Measurements from ENCODE around the gene NCR1. TPM values are rescaled to one million over a fixed set of nuclear protein-coding genes. Genes with fewer than 3 reads are reported as not detected.
"Not testable (repeated sequence)": the region's sequence is repeated elsewhere in the genome, so short reads cannot be mapped to it uniquely, and the experiment has no call there.

NCR1 gene, protein sequence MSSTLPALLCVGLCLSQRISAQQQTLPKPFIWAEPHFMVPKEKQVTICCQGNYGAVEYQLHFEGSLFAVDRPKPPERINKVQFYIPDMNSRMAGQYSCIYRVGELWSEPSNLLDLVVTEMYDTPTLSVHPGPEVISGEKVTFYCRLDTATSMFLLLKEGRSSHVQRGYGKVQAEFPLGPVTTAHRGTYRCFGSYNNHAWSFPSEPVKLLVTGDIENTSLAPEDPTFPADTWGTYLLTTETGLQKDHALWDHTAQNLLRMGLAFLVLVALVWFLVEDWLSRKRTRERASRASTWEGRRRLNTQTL
- total RNA-seq (ENCODE audit: low replicate concordance), result not detected in 2 replicates
- long read RNA-seq, result 0 reads

DNA sequence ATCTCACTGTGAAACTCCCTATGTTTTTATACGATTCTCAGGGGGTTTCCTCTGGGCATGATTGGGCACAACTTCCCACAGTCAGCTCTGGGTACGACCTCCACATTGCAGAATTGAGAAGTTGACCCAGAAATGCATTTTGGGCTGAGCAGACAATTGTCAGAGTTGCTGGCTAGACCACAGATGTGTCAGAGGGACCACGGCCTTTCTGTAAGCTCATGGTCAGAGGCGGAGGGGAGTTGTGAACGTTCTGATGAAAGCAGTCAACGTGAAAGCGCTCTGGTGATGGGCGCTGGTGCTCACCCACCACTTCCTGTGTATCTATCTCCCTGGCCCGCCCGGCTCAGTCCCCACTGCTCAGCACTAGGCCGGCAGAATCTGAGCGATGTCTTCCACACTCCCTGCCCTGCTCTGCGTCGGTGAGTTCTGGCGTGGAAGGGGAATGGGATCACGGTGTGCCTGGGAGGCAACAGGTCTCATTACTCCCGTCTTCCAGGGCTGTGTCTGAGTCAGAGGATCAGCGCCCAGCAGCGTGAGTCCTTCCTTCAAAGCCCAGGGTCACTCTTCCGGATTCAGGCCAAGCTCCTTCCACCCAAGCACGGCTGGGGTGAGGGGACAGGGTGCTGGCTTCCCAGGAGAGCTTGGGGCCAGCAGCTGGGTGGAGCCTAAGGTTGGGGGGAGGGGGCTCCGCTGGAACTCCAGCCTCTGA is at the start of gene NCR1:
TSS of gene NCR1 (plus strand) at position 346 of the 709 bp plus-strand sequence. CDS start at position 386, 40 bp downstream.
- H3K4me1 Mint-ChIP-seq (ENCODE audit: unreplicated experiment), result no peaks in the 10 kb centered on the region
- peaks cover 3% of the 10 kb centered on the region for H3K27me3 Mint-ChIP-seq
- H3K27ac Mint-ChIP-seq, result no peak within 1 kb of the TSS
- H3K4me3 Mint-ChIP-seq, result no peak within 1 kb of the TSS
- H3K9me3 Mint-ChIP-seq, result no peaks in the 10 kb centered on the region
- TF ChIP-seq, protein P1, sequence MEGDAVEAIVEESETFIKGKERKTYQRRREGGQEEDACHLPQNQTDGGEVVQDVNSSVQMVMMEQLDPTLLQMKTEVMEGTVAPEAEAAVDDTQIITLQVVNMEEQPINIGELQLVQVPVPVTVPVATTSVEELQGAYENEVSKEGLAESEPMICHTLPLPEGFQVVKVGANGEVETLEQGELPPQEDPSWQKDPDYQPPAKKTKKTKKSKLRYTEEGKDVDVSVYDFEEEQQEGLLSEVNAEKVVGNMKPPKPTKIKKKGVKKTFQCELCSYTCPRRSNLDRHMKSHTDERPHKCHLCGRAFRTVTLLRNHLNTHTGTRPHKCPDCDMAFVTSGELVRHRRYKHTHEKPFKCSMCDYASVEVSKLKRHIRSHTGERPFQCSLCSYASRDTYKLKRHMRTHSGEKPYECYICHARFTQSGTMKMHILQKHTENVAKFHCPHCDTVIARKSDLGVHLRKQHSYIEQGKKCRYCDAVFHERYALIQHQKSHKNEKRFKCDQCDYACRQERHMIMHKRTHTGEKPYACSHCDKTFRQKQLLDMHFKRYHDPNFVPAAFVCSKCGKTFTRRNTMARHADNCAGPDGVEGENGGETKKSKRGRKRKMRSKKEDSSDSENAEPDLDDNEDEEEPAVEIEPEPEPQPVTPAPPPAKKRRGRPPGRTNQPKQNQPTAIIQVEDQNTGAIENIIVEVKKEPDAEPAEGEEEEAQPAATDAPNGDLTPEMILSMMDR (conservative IDR thresholded peaks at IDR 0.05), result no peak
- H3K36me3 Mint-ChIP-seq, result no peaks in the 10 kb centered on the region
- DNase-seq (ENCODE audit: extremely low spot score, unreplicated experiment), result no peak

DNA sequence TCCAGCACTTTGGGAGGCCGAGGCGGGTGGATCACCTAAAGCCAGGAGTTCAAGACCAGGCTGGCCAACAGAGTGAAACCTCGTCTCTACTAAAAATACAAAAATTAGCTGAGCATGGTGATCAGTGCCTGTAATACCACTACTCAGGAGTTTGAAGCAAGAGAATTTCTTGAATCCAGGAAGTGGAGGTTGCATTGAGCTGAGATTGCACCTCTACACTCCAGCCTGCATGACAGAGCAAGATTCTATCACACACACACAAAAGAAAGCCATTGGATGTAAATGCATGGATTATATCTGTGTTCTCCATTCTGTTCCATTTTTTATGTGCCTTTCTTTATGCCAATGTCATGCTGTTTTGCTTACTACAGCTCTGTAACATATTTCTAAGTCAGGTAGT is 47.5 kb upstream of the NCR1 start:
- not testable (repeated sequence) for H3K27me3 Mint-ChIP-seq; H3K4me3 Mint-ChIP-seq; H3K4me1 Mint-ChIP-seq (ENCODE audit: unreplicated experiment); DNase-seq (ENCODE audit: extremely low spot score, unreplicated experiment); H3K9me3 Mint-ChIP-seq; H3K36me3 Mint-ChIP-seq; H3K27ac Mint-ChIP-seq

DNA sequence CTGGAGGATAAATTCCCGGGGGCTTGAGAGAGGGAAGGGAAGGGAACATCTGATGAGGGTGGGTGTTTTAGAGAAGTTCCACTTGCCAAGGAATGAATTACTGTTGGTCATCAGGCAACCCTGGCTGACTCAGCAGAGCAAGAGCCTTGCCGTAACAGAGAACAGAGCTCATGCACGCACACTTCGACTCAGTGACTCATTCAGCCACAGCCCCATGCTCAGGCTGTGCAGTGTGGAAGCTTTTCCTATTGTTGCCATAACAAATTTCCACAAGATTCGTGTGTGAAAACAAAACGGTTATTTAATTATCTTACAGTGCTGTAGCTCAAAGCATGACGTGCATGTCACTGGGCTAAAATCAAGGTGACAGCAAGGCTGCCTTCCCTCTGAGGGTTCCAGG is 46.5 kb upstream of the NCR1 start:
- not testable (repeated sequence) for H3K4me3 Mint-ChIP-seq; H3K27me3 Mint-ChIP-seq; H3K4me1 Mint-ChIP-seq (ENCODE audit: unreplicated experiment); H3K27ac Mint-ChIP-seq; H3K36me3 Mint-ChIP-seq; H3K9me3 Mint-ChIP-seq; DNase-seq (ENCODE audit: extremely low spot score, unreplicated experiment)

DNA sequence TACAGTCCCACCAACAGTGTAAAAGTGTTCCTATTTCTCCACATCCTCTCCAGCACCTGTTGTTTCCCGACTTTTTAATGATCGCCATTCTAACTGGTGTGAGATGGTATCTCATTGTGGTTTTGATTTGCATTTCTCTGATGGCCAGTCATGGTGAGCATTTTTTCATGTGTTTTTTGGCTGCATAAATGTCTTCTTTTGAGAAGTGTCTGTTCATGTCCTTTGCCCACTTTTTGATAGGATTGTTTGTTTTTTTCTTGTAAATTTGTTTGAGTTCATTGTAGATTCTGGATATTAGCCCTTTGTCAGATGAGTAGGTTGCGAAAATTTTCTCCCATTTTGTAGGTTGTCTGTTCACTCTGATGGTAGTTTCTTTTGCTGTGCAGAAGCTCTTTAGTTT is 42.5 kb upstream of the NCR1 start:
- not testable (repeated sequence) for H3K4me3 Mint-ChIP-seq, H3K27me3 Mint-ChIP-seq

DNA sequence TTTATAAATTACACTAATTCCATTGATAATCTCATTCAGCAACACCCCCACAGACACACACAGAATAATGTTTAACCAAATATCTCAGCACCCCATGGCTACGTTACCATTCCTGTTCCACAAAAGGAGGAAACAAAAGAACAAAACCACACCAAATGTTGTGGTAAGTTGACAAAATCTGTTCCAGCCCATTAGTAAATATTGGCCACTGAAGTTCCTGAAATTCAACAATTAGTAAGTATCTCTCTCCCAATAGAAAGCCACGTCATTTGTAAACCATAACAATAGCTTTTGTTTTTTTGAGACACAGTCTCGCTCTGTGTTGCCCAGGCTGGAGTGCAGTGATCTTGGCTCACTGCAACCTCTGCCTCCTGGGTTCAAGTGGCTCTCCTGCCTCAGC is 34.3 kb upstream of the NCR1 start:
- H3K36me3 Mint-ChIP-seq, result no peaks in the 10 kb centered on the region
- H3K27me3 Mint-ChIP-seq, result no peaks in the 10 kb centered on the region
- TF ChIP-seq, protein P1 (conservative IDR thresholded peaks at IDR 0.05), result no peak
- peaks cover 6% of the 10 kb centered on the region for H3K9me3 Mint-ChIP-seq
- no peak overlapping the region for H3K27ac Mint-ChIP-seq
- no peak overlapping the region for H3K4me3 Mint-ChIP-seq
- no peaks in the 10 kb centered on the region for H3K4me1 Mint-ChIP-seq (ENCODE audit: unreplicated experiment)
- DNase-seq (ENCODE audit: extremely low spot score, unreplicated experiment), result no peak

More for the DNA sequence above, 42.5 kb upstream of the NCR1 start:
- H3K36me3 Mint-ChIP-seq; DNase-seq (ENCODE audit: extremely low spot score, unreplicated experiment); H3K27ac Mint-ChIP-seq; H3K4me1 Mint-ChIP-seq (ENCODE audit: unreplicated experiment); H3K9me3 Mint-ChIP-seq: not testable (repeated sequence)

DNA sequence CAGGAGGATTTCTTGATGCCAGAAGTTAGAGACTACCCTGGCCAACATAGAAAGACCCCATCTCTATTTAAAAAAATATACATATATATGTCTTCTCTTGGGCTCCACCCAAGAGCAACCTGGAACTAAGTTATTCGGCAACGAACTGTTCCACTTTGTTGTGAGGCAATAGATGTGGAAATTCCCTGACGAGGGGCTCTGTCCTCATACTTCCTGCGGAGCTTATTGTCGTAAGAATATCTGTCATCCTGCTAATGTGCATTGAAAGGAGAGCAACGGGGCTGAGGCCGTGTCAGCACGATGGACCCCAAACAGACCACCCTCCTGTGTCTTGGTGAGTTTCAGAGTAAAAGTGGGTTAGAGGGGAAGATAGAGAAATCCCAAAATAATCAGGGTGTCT is 32.0 kb upstream of the NCR1 start, which contains the start of gene FCAR:
TSS of gene FCAR (plus strand) at position 246 of the 400 bp plus-strand sequence. CDS start at position 301, 55 bp downstream.
- no peak within 1 kb of the TSS for H3K4me3 Mint-ChIP-seq
- no peaks in the 10 kb centered on the region for H3K9me3 Mint-ChIP-seq
- DNase-seq (ENCODE audit: extremely low spot score, unreplicated experiment), result no peak
- H3K27ac Mint-ChIP-seq, result no peak within 1 kb of the TSS
- TF ChIP-seq, protein P1 (conservative IDR thresholded peaks at IDR 0.05), result no peak
- H3K4me1 Mint-ChIP-seq (ENCODE audit: unreplicated experiment), result no peaks in the 10 kb centered on the region
- H3K27me3 Mint-ChIP-seq, result no peaks in the 10 kb centered on the region
- no peaks in the 10 kb centered on the region for H3K36me3 Mint-ChIP-seq

DNA sequence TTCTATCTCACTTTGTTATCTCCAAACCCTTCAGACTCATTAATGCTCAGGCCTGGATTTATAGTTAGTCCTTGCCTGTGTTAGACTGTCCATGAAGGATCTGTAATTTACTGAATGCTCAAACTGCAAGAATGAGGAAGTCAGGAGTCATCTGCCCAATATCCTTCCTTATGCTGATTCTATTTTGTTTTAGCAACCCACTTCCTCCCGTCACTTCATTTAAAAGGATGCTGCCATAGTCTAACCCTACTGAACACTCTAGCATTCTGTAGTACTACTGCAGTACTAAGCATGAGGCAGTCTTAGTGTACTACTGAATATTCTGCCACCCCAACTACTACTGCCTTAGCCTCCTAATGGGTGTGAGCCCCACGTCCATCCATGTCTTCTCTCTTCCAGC is 30.4 kb upstream of the NCR1 start:
- Mint-ChIP-seq H3K4me3 (no peak overlapping the region), H3K27me3 (peaks cover 6% of the 10 kb centered on the region), H3K36me3 (no peaks in the 10 kb centered on the region), H3K9me3 (no peaks in the 10 kb centered on the region), H3K4me1 (ENCODE audit: unreplicated experiment) (no peaks in the 10 kb centered on the region), H3K27ac (no peak overlapping the region)
- TF ChIP-seq, protein P1 (conservative IDR thresholded peaks at IDR 0.05), result no peak
- DNase-seq (ENCODE audit: extremely low spot score, unreplicated experiment), result no peak

Data from type B pancreatic cell (in vitro differentiated cells).